ENCODE results near the gene PUM2. TPM values are rescaled to one million over a fixed set of nuclear protein-coding genes. Genes with fewer than 3 reads are reported as not detected.

The PUM2 gene
- total RNA-seq, 1 donor from 2014 or later = 123 TPM

DNA sequence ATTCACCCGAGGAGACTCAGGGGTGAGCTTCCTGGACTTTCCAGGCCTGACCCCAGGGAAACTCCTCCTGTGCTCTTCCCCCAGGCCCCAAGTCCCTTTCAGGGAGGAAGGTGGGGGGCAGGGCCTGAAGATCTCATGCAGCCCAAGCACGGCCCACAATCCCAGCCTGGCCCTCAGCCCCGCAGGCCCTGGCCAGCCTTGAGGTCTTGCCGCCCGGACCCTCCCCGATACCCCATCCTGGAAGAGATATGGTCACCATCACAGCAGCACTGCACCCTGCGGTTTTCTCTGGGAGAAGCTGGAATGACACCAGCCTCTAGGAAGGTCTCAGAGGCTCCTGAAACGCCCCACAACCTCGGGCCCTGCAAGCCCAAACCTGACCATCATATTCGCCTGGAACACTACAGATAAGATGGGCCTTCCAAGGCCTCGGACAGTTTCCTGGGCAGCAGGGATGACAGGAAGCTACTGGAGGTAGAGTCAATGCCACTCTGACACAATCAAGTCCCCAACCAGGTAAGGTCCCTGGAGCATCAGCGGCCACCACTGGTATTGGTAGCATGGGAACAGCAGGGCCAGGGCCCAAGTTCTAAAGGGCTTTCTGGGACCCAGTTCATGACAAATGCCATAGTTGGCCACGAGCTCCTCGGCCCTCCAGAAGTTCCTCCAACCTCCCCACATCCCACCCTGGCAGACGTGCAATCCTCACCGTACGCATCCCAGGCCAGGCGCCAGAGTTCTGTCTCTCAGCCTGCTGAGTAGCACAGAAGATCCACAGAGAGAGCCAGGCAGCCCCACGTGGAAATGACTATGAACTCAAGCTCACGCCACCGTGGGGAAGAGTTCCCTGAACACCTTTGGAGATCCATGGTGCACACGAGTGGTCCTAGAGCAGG lies 134.3 kb downstream of the PUM2 start:
- TF ChIP-seq, protein P1, sequence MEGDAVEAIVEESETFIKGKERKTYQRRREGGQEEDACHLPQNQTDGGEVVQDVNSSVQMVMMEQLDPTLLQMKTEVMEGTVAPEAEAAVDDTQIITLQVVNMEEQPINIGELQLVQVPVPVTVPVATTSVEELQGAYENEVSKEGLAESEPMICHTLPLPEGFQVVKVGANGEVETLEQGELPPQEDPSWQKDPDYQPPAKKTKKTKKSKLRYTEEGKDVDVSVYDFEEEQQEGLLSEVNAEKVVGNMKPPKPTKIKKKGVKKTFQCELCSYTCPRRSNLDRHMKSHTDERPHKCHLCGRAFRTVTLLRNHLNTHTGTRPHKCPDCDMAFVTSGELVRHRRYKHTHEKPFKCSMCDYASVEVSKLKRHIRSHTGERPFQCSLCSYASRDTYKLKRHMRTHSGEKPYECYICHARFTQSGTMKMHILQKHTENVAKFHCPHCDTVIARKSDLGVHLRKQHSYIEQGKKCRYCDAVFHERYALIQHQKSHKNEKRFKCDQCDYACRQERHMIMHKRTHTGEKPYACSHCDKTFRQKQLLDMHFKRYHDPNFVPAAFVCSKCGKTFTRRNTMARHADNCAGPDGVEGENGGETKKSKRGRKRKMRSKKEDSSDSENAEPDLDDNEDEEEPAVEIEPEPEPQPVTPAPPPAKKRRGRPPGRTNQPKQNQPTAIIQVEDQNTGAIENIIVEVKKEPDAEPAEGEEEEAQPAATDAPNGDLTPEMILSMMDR (IDR thresholded peaks at IDR 0.05; ENCODE audit: unreplicated experiment) = no peak
- DNase-seq (ENCODE audit: low spot score, unreplicated experiment) = no peak
- H3K27ac Mint-ChIP-seq = no peak overlapping the region
- H3K9me3 Mint-ChIP-seq (ENCODE audit: low read depth) = no peaks in the 10 kb centered on the region
- H3K27me3 Mint-ChIP-seq = no peaks in the 10 kb centered on the region
- peaks cover 19% of the 10 kb centered on the region for H3K4me1 Mint-ChIP-seq (ENCODE audit: low read depth)
- H3K4me3 Mint-ChIP-seq (ENCODE audit: low read depth) = no peak overlapping the region
- no peaks in the 10 kb centered on the region for H3K36me3 Mint-ChIP-seq (ENCODE audit: insufficient read depth)

DNA sequence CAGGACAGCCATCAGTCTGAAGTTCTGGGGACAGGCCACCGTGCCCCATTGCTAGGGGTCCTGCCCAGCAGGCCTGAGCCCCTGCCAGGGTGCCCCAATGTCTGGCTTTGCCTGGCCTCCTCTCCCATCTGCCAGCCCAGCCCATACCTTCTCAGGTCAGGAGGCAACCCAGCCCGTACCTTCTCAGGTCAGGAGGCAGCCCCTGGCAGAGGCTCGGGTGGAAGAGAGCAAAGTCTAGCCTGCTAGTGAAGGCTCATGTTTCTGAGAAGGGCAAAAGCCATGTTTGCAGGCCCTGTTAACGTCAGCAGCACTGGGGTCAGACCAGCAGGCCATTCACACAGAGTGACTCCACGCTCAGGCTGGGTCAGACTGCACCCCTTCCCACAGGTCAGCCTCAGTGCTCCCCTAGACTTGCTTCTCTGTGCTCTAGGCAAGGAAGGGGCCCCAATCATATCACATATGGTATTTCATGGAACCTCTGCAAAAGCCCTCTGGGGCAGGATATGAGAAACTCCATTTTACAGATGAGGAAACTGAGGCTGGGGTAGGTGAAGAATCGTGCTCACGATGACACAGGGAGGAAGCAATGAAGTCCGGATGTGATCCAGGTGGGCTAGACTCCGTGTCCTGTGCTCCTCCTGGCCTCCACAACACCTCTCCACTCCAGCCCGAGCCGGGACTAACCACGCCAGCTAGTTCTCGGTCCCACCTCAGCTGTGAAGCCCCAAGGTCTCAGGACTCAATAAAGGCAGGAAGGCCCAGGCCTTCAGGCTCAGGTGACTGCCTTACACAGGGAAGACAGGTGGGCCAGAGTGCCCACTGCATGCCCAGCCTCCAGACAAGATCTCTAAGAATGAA lies 135.2 kb downstream of the PUM2 start:
- Mint-ChIP-seq H3K4me3 (ENCODE audit: low read depth) (no peak overlapping the region), H3K27me3 (no peaks in the 10 kb centered on the region), H3K4me1 (ENCODE audit: low read depth) (peaks cover 20% of the 10 kb centered on the region), H3K36me3 (ENCODE audit: insufficient read depth) (no peaks in the 10 kb centered on the region), H3K9me3 (ENCODE audit: low read depth) (no peaks in the 10 kb centered on the region), H3K27ac (no peak overlapping the region)
- TF ChIP-seq, protein P1 (IDR thresholded peaks at IDR 0.05; ENCODE audit: unreplicated experiment) = no peak
- no peak for DNase-seq (ENCODE audit: low spot score, unreplicated experiment)

DNA sequence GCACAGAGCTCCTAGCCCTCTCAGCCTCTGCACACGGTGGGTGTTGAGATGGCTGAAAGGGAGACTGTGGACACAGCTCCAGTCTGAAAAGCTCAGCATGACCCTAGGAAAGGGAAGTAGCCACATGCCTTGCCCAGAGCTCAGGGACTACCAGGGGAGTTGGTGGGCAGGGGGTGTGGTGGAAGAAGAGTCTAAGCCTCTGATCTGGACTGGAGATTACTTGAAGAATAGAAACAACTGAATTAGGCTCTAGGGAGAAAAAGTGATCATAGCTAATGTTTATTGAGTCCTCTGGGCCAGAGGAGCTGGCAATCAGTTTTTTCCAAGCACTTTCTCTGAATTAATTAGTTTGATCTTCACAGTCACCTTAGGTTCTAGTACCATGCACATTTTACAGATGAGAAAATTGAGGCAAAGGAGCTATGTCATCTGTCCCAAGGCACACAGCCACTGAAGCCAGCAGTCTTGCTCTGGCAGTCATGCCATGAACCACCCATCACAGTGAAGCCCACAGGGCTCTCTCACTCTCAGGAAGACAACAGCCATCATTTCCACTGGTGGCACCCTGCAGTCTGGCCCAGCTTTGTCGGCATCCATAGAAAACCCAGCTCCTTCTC lies 136.0 kb downstream of the PUM2 start:
- Mint-ChIP-seq H3K9me3 (ENCODE audit: low read depth) (no peaks in the 10 kb centered on the region), H3K27me3 (no peaks in the 10 kb centered on the region), H3K4me3 (ENCODE audit: low read depth) (no peak overlapping the region), H3K36me3 (ENCODE audit: insufficient read depth) (no peaks in the 10 kb centered on the region), H3K4me1 (ENCODE audit: low read depth) (peaks cover 20% of the 10 kb centered on the region), H3K27ac (no peak overlapping the region)
- TF ChIP-seq, protein P1 (IDR thresholded peaks at IDR 0.05; ENCODE audit: unreplicated experiment) = no peak
- DNase-seq (ENCODE audit: low spot score, unreplicated experiment) = no peak

DNA sequence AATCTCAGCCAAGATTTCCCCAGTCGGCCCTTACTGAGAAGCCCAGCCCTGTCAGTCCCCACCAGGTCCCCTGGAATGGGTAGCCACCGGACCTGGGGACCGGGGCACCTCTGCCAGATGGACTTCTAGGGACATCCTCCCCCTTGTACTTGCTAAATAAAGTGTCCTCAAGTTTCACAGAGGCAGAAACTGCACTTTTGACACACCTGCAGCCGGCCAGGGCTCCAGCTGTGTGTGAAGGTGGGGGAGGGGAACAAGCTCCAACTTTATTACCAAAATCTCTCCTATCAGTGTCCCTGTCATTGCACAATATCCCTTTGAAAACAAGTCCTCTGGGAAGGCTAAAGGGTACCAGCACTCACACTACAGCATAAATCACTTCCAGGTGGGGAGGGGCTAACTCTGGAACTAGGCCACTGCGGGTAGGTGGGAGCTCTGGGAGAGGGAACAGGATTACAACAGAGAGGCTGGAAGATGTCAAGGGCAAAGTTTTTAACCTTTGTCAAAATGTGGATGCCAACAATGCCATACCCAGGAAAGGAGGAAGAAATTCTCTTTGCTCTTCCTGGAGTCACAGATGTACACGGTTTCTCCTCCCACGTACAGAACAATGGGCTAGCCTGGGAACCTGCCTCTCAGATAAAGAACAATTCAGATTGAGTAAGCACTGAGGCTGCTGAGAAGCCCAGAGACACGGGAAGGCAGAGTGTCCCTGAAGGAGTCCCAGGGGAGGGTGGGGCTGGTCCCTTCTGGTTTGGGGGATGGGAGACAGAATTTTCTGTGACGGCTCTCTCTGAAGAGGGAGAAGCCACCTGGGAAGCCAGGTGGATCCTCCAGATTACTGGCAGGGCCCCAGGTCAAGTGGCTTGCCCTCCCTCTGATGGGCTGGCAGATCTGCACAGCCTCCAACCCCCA lies 136.7 kb downstream of the PUM2 start:
- no peak overlapping the region for H3K4me3 Mint-ChIP-seq (ENCODE audit: low read depth)
- peaks cover 24% of the 10 kb centered on the region for H3K4me1 Mint-ChIP-seq (ENCODE audit: low read depth)
- H3K9me3 Mint-ChIP-seq (ENCODE audit: low read depth) = no peaks in the 10 kb centered on the region
- TF ChIP-seq, protein P1 (IDR thresholded peaks at IDR 0.05; ENCODE audit: unreplicated experiment) = no peak
- DNase-seq (ENCODE audit: low spot score, unreplicated experiment) = no peak
- H3K36me3 Mint-ChIP-seq (ENCODE audit: insufficient read depth) = no peaks in the 10 kb centered on the region
- H3K27me3 Mint-ChIP-seq = no peaks in the 10 kb centered on the region
- H3K27ac Mint-ChIP-seq = no peak overlapping the region

All from progenitor cell of endocrine pancreas (in vitro differentiated cells).